Measurements from ENCODE around the gene PUSL1.
A peak's percentile ranks its signal among the peaks of the same experiment; 100 is the strongest.

The PUSL1 gene

GRCh38 chr1:1356166-1356795, 47.9 kb downstream of the PUSL1 start:
- Histone ChIP-seq H3K27me3 (ENCODE audit: insufficient read depth, insufficient read length) (no peaks in the 10 kb centered on the region), H3K4me3 (ENCODE audit: insufficient read length, low read depth) (peak overlapping the region; percentile 71)

GRCh38 chr1:1356796-1357401, 48.5 kb downstream of the PUSL1 start:
- DNase-seq (ENCODE audit: low read depth, low spot score), result no peak
- Histone ChIP-seq H3K36me3 (ENCODE audit: insufficient read depth, insufficient read length, low read length) (peaks cover 29% of the 10 kb centered on the region), H3K27me3 (ENCODE audit: insufficient read depth, insufficient read length) (no peaks in the 10 kb centered on the region), H3K4me3 (ENCODE audit: insufficient read length, low read depth) (peak overlapping the region; percentile 71), H3K9me3 (ENCODE audit: insufficient read depth, low read length) (no peaks in the 10 kb centered on the region), H3K9ac (ENCODE audit: insufficient read length, low read depth) (peak overlapping the region; percentile 80), H3K4me1 (ENCODE audit: insufficient read depth, insufficient read length) (peaks cover 31% of the 10 kb centered on the region)
- TF ChIP-seq YY1 (IDR thresholded peaks at IDR 0.05; ENCODE audit: insufficient read depth, insufficient read length), result no peak
- no peak for TF ChIP-seq ZNF274 (IDR thresholded peaks at IDR 0.05; ENCODE audit: low read depth, low read length)
- no peak for TF ChIP-seq SUZ12 (IDR thresholded peaks at IDR 0.05; ENCODE audit: extremely low read depth, insufficient read depth, insufficient read length)

More at GRCh38 chr1:1356166-1356795, 47.9 kb downstream of the PUSL1 start:
- TF ChIP-seq SUZ12 (IDR thresholded peaks at IDR 0.05; ENCODE audit: extremely low read depth, insufficient read depth, insufficient read length) (no peak), ZNF274 (IDR thresholded peaks at IDR 0.05; ENCODE audit: low read depth, low read length) (no peak), YY1 (IDR thresholded peaks at IDR 0.05; ENCODE audit: insufficient read depth, insufficient read length) (no peak)
- Histone ChIP-seq H3K9ac (ENCODE audit: insufficient read length, low read depth) (no peak overlapping the region), H3K4me1 (ENCODE audit: insufficient read depth, insufficient read length) (peaks cover 31% of the 10 kb centered on the region), H3K36me3 (ENCODE audit: insufficient read depth, insufficient read length, low read length) (peaks cover 29% of the 10 kb centered on the region), H3K9me3 (ENCODE audit: insufficient read depth, low read length) (no peaks in the 10 kb centered on the region)
- DNase-seq (ENCODE audit: low read depth, low spot score), result no peak

GRCh38 chr1:1357871-1358432, 49.6 kb downstream of the PUSL1 start:
- H3K27me3 ChIP-seq (ENCODE audit: insufficient read depth, insufficient read length), result no peaks in the 10 kb centered on the region
- no peak for TF ChIP-seq SUZ12 (IDR thresholded peaks at IDR 0.05; ENCODE audit: extremely low read depth, insufficient read depth, insufficient read length)
- no peak for TF ChIP-seq YY1 (IDR thresholded peaks at IDR 0.05; ENCODE audit: insufficient read depth, insufficient read length)
- TF ChIP-seq ZNF274 (IDR thresholded peaks at IDR 0.05; ENCODE audit: low read depth, low read length), result no peak
- no peak for DNase-seq (ENCODE audit: low read depth, low spot score)
- H3K36me3 ChIP-seq (ENCODE audit: insufficient read depth, insufficient read length, low read length), result peaks cover 20% of the 10 kb centered on the region
- H3K4me3 ChIP-seq (ENCODE audit: insufficient read length, low read depth), result peak overlapping the region; percentile 71
- peak overlapping the region; percentile 80 for H3K9ac ChIP-seq (ENCODE audit: insufficient read length, low read depth)
- H3K9me3 ChIP-seq (ENCODE audit: insufficient read depth, low read length), result no peaks in the 10 kb centered on the region
- H3K4me1 ChIP-seq (ENCODE audit: insufficient read depth, insufficient read length), result peaks cover 27% of the 10 kb centered on the region

- no peak for DNase-seq (ENCODE audit: low read depth, low spot score)
- Histone ChIP-seq H3K27me3 (ENCODE audit: insufficient read depth, insufficient read length) (no peaks in the 10 kb centered on the region), H3K4me1 (ENCODE audit: insufficient read depth, insufficient read length) (peaks cover 27% of the 10 kb centered on the region), H3K4me3 (ENCODE audit: insufficient read length, low read depth) (peak within 1 kb of the TSS; percentile 71), H3K36me3 (ENCODE audit: insufficient read depth, insufficient read length, low read length) (peaks cover 13% of the 10 kb centered on the region), H3K9ac (ENCODE audit: insufficient read length, low read depth) (peak within 1 kb of the TSS; percentile 80), H3K9me3 (ENCODE audit: insufficient read depth, low read length) (no peaks in the 10 kb centered on the region)
- no peak for TF ChIP-seq YY1 (IDR thresholded peaks at IDR 0.05; ENCODE audit: insufficient read depth, insufficient read length)
- TF ChIP-seq ZNF274 (IDR thresholded peaks at IDR 0.05; ENCODE audit: low read depth, low read length), result no peak
- no peak for TF ChIP-seq SUZ12 (IDR thresholded peaks at IDR 0.05; ENCODE audit: extremely low read depth, insufficient read depth, insufficient read length)
Observed at GRCh38 chr1:1358433-1359271, 50.3 kb downstream of the PUSL1 start, which contains the start of gene MXRA8. Gene MXRA8 (minus strand): TSS chr1:1358555. CDS start chr1:1358504, 51 bp downstream.

- Histone ChIP-seq H3K9me3 (ENCODE audit: insufficient read depth, low read length) (no peaks in the 10 kb centered on the region), H3K36me3 (ENCODE audit: insufficient read depth, insufficient read length, low read length) (peaks cover 6% of the 10 kb centered on the region), H3K4me1 (ENCODE audit: insufficient read depth, insufficient read length) (peaks cover 27% of the 10 kb centered on the region), H3K4me3 (ENCODE audit: insufficient read length, low read depth) (peak overlapping the region; percentile 1), H3K9ac (ENCODE audit: insufficient read length, low read depth) (peak overlapping the region; percentile 79), H3K27me3 (ENCODE audit: insufficient read depth, insufficient read length) (no peaks in the 10 kb centered on the region)
- no peak for DNase-seq (ENCODE audit: low read depth, low spot score)
- TF ChIP-seq YY1 (IDR thresholded peaks at IDR 0.05; ENCODE audit: insufficient read depth, insufficient read length) (no peak), ZNF274 (IDR thresholded peaks at IDR 0.05; ENCODE audit: low read depth, low read length) (no peak), SUZ12 (IDR thresholded peaks at IDR 0.05; ENCODE audit: extremely low read depth, insufficient read depth, insufficient read length) (no peak)
Observed at GRCh38 chr1:1359308-1359663, 50.9 kb downstream of the PUSL1 start.

- Histone ChIP-seq H3K4me3 (ENCODE audit: insufficient read length, low read depth) (no peak overlapping the region), H3K36me3 (ENCODE audit: insufficient read depth, insufficient read length, low read length) (peaks cover under 1% of the 10 kb centered on the region), H3K9ac (ENCODE audit: insufficient read length, low read depth) (peak overlapping the region; percentile 79), H3K4me1 (ENCODE audit: insufficient read depth, insufficient read length) (peaks cover 27% of the 10 kb centered on the region), H3K9me3 (ENCODE audit: insufficient read depth, low read length) (no peaks in the 10 kb centered on the region), H3K27me3 (ENCODE audit: insufficient read depth, insufficient read length) (no peaks in the 10 kb centered on the region)
- DNase-seq (ENCODE audit: low read depth, low spot score), result no peak
- TF ChIP-seq YY1 (IDR thresholded peaks at IDR 0.05; ENCODE audit: insufficient read depth, insufficient read length) (no peak), ZNF274 (IDR thresholded peaks at IDR 0.05; ENCODE audit: low read depth, low read length) (no peak), SUZ12 (IDR thresholded peaks at IDR 0.05; ENCODE audit: extremely low read depth, insufficient read depth, insufficient read length) (no peak)
Observed at GRCh38 chr1:1359664-1360468, 51.5 kb downstream of the PUSL1 start.
